Esophagus muscularis mucosa (tissue), 4 donors: ENCODE measurements around the gene ZFHX3. TPM values are rescaled to one million over a fixed set of nuclear protein-coding genes. Genes with fewer than 3 reads are reported as not detected.
"Not testable (repeated sequence)": the region's sequence is repeated elsewhere in the genome, so short reads cannot be mapped to it uniquely, and the experiment has no call there.

Source experiments
- DNase-seq: peaks from one replicate; pipeline ENCODE4 v3.0.0-alpha.2; 2017; ENCODE audit errors: extremely low spot score
- H3K27ac ChIP-seq, 4 donors: fragments of 200-600 bp; sonication (generic); replicated peaks in 1 of 4; 1 replicate in 3 of 4; 2 replicates in 1 of 4; pipeline ENCODE4 v1.5.1; 2016 to 2019; ENCODE audit warnings: mild to moderate bottlenecking in 1 of 4
- H3K27me3 ChIP-seq, 4 donors: fragments of 200-600 bp; sonication (generic); one replicate each; pipeline versions ENCODE4 v1.5.1 to v1.6.0; 2016 to 2019
- H3K36me3 ChIP-seq, 4 donors: fragments of 200-600 bp; sonication (generic); one replicate each; pipeline ENCODE4 v1.5.1; 2016 to 2019
- H3K4me1 ChIP-seq, 4 donors: fragments of 200-600 bp; sonication (generic); one replicate each; pipeline ENCODE4 v1.5.1; 2016 to 2019
- H3K4me3 ChIP-seq, 4 donors: fragments of 200-600 bp; sonication (generic); 1 replicate in 2 of 4; 2 replicates in 2 of 4; pipeline ENCODE4 v1.5.1; 2016 to 2019; ENCODE audit warnings: mild to moderate bottlenecking in 4 of 4, moderate library complexity in 1 of 4
- H3K9me3 ChIP-seq, 4 donors: fragments of 200-600 bp; sonication (generic); 1 replicate in 3 of 4; 2 replicates in 1 of 4; pipeline ENCODE4 v1.5.1; 2016 to 2019
- EP300 ChIP-seq: sonication (generic); formaldehyde crosslinking; IDR thresholded peaks from one replicate; pipeline ENCODE4 v1.6.1; 2017; ENCODE audit warnings: antibody characterized with exemption
- POLR2A ChIP-seq: fragments of 450-650 bp; IDR thresholded peaks from one replicate; pipeline ENCODE4 v1.6.1; 2017; ENCODE audit warnings: antibody characterized with exemption, moderate library complexity, mild to moderate bottlenecking, low read depth
- POLR2AphosphoS5 ChIP-seq, 2 donors: sonication (generic); formaldehyde crosslinking; IDR thresholded peaks; one replicate each; pipeline ENCODE4 v1.6.1; 2017; ENCODE audit warnings: antibody characterized with exemption in 2 of 2
- WGBS: methylation state at CpG from one replicate; pipeline ENCODE4 v1.1.5; 2018; 5-methylcytosine and 5-hydroxymethylcytosine counted together
- intact Hi-C: fragments of 100-400 bp; cut with DNase I; formaldehyde crosslinking; loops from one replicate; pipeline ENCODE4 v1.15.1; 2023
- total RNA-seq, 4 donors: library from RNA; depleted of rRNA; stranded (reverse); fragments of >200 nt; gene quantifications; one replicate each; pipeline versions ENCODE4 v1.1.0 to v1.2.1, GENCODE V29; 2016
- TF ChIP-seq, protein P1 (sequence below), 3 experiments: fragments of 200-600 bp in 2 of 3; fragments of 450-650 bp in 1 of 3; sonication (generic) in 2 of 3; IDR thresholded peaks; one replicate each; pipeline ENCODE4 v1.5.1; 2017 to 2019; ENCODE audit warnings: antibody characterized with exemption in 3 of 3, mild to moderate bottlenecking in 2 of 3, moderate library complexity in 1 of 3

The ZFHX3 gene
- total RNA-seq, 4 donors from 2014 or later, result 25.7 to 53.0 (median 30.6) TPM

DNA sequence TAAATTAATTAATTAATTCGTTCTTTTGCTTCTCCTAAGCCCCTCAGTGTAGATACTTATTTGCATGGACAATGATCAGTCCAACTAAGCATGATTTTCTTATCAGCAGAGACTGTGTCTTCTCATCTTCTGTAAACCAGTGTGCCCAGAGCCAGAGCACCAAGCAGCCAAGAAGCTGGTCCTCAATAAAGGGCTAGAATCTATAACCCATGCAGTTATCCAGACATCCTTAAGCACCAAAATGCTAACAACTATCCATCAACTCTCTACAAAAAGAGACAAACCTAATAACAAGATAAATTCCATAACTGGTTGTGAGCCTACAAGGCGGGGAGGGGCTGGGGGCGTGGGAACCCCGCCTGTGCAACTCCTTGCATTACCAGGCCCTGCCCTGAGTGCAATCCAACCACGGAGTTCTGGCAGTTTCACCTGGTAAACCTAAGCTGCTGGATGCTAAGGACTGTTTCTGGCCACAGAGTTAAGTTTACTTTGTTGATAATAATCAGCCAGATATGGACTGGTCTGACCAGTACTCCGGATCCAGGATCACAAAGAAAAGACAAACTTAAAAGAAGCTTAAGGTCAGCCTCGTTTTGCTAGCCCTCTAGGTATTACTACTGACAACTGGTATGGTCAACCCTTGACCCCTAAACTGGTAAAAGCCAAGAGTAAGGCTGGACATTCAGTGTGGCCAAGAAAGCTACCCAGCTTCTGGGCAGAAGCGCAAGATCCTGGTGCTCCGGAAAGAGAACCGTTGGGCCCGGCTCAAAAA, 51.5 kb downstream of the ZFHX3 start:
- H3K27me3 ChIP-seq, result no peaks in the 10 kb centered on the region
- H3K27ac ChIP-seq, result peak overlapping the region in 2 of 4 donors; percentile 9 to 35
- no peaks in the 10 kb centered on the region for H3K36me3 ChIP-seq
- H3K4me1 ChIP-seq, result peaks cover 22 to 73% (median 64%) of the 10 kb centered on the region in 4 donors
- no peak overlapping the region for H3K4me3 ChIP-seq
- 92% methylated on average over 11 of the region's 11 CpGs for WGBS
- intact Hi-C loops, result no loop called here
- DNase-seq, result no peak
- no peak for TF ChIP-seq EP300
- no peak for TF ChIP-seq POLR2A
- no peak for TF ChIP-seq POLR2AphosphoS5 (IDR thresholded peaks at IDR 0.05)
- TF ChIP-seq, protein P1, sequence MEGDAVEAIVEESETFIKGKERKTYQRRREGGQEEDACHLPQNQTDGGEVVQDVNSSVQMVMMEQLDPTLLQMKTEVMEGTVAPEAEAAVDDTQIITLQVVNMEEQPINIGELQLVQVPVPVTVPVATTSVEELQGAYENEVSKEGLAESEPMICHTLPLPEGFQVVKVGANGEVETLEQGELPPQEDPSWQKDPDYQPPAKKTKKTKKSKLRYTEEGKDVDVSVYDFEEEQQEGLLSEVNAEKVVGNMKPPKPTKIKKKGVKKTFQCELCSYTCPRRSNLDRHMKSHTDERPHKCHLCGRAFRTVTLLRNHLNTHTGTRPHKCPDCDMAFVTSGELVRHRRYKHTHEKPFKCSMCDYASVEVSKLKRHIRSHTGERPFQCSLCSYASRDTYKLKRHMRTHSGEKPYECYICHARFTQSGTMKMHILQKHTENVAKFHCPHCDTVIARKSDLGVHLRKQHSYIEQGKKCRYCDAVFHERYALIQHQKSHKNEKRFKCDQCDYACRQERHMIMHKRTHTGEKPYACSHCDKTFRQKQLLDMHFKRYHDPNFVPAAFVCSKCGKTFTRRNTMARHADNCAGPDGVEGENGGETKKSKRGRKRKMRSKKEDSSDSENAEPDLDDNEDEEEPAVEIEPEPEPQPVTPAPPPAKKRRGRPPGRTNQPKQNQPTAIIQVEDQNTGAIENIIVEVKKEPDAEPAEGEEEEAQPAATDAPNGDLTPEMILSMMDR (IDR thresholded peaks at IDR 0.05), result no peak
- H3K9me3 ChIP-seq, result peaks cover 0 to 8% (median 3%) of the 10 kb centered on the region in 4 donors

DNA sequence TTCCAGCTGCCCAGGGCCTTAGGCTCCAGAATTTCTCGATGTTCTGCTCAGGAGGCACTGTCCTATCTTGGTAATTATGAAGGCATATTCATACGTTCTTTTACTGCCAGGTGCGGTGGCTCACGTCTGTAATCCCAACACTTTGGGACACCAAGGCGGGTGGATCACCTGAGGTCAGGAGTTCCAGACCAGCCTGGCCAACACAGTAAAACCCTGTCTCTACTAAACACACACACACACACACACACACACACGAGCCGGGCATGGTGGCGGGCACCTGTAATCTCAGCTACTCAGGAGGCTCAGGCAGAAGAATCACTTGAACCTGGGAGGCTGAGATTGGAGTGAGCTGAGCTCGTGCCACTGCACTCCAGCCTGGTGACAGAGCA, 52.1 kb downstream of the ZFHX3 start:
- peaks cover 23 to 76% (median 70%) of the 10 kb centered on the region in 4 donors for H3K4me1 ChIP-seq
- H3K4me3 ChIP-seq, H3K36me3 ChIP-seq, H3K9me3 ChIP-seq, H3K27ac ChIP-seq, H3K27me3 ChIP-seq, DNase-seq, intact Hi-C loops: not testable (repeated sequence)
- 85% methylated on average over 9 of the region's 9 CpGs for WGBS

DNA sequence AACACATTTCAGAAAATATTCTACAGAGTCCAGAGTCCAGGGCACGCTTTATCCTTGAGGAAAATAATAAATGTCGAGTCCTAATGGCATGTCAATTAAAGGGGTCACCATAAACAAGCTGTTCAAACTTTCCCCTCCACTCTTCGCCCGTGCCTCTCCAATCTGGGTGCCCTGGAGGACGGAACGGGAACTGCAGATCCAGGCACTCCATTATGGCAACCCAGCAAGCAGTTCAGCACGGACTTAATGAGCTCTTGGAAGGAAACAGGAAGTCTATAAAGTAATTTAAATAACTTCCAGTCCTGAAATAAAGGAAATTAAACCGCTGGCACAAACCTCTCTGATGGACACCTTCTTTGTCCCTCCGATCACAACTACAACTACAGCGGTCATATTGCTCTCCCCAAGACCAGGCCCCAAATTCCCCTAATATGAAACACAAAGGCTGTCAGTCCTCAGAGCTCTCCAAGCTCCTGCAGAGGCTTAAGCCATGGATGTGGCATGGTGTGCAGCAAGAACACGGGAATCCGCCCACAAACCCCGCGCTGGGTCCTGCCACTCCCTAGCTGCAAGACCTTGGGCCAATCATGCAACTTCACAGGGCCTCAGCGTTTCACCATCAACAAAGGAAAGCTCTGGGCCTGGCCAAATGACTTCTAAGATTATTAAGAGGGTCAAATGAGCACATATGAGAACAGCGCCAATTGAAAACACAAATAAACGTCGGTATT, 52.6 kb downstream of the ZFHX3 start:
- no peak for TF ChIP-seq POLR2A
- TF ChIP-seq, protein P1 (IDR thresholded peaks at IDR 0.05), result peak in 1 of 3 experiments; percentile 44
- Histone ChIP-seq H3K36me3 (no peaks in the 10 kb centered on the region), H3K27me3 (no peaks in the 10 kb centered on the region), H3K27ac (no peak overlapping the region), H3K4me3 (no peak overlapping the region), H3K4me1 (peaks cover 27 to 76% (median 70%) of the 10 kb centered on the region in 4 donors), H3K9me3 (no peaks in the 10 kb centered on the region)
- no peak for DNase-seq
- intact Hi-C loops, result no loop called here
- WGBS, result 83% methylated on average over 18 of the region's 18 CpGs

DNA sequence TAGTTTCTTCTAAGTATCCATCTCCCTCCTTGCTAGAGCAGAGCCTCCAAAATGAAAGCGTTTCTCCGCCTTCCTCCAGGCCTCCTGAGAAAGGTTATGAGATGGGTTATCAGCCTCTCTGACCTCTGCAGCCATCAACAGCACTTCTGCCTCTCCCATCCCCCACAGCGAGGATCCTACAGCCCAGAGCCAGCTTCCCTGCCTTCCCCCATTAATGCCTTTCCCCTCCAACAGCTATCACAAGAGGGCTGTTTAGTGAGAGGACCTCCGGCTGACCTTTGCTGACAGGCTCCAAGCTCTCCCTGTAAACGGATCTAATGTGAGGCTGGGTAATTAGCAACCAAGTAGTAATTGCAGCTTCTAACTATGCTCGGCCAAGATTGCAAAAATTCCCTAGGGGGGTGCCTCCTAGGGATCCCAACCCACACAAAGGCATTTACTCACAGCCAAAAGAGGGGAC, 55.8 kb downstream of the ZFHX3 start:
- H3K9me3 ChIP-seq, result no peaks in the 10 kb centered on the region
- H3K36me3 ChIP-seq, result no peaks in the 10 kb centered on the region
- whole genome bisulfite sequencing, result 86% methylated on average over 5 of the region's 6 CpGs
- peaks cover 42 to 85% (median 80%) of the 10 kb centered on the region in 4 donors for H3K4me1 ChIP-seq
- H3K27me3 ChIP-seq, result no peaks in the 10 kb centered on the region
- no peak overlapping the region for H3K4me3 ChIP-seq
- no peak for DNase-seq
- H3K27ac ChIP-seq, result peak overlapping the region; percentile 46 to 81 (median 76)
- intact Hi-C loops, result loop anchor here (5.0 kb wide), 1 partner anchor 50 kb away; no protein-coding TSS in a partner anchor
- TF ChIP-seq, protein P1 (IDR thresholded peaks at IDR 0.05), result no peak

DNA sequence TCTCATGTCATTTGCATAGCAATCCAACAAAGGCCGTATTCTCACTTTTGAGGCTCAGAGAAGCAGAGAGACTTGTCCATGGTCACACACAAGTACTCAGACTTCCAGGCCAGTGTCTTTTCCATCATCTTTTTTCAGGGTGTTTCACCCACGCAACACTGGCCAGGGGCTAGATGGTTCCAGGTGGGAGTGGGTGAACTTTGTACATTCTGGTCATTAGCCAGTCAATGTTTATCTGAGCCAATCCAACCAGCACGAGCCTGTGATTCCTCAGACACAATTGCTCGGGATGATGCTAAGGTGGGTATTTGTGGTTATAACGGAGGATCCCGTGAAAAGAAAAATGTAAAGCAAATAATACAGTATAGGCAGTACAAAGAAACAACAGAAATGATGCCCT, 56.3 kb downstream of the ZFHX3 start:
- peaks cover 46 to 85% (median 80%) of the 10 kb centered on the region in 4 donors for H3K4me1 ChIP-seq

More for the DNA sequence above, 56.3 kb downstream of the ZFHX3 start:
- DNase-seq, result no peak
- intact Hi-C loops, result loop anchor here (5.0 kb wide), 1 partner anchor 51 kb away; no protein-coding TSS in a partner anchor
- Histone ChIP-seq H3K27ac (peak overlapping the region; percentile 76 to 81 (median 78)), H3K27me3 (no peaks in the 10 kb centered on the region), H3K9me3 (no peaks in the 10 kb centered on the region), H3K4me3 (no peak overlapping the region), H3K36me3 (no peaks in the 10 kb centered on the region)
- WGBS, result 81% methylated on average over 6 of the region's 6 CpGs
- TF ChIP-seq POLR2A (no peak), POLR2AphosphoS5 (IDR thresholded peaks at IDR 0.05) (no peak), EP300 (no peak)
- TF ChIP-seq, protein P1 (IDR thresholded peaks at IDR 0.05), result no peak
